ENCODE data around the gene ZC3H18. TPM values are rescaled to one million over a fixed set of nuclear protein-coding genes. Genes with fewer than 3 reads are reported as not detected.
A peak's percentile ranks its signal among the peaks of the same experiment; 100 is the strongest.

Gene ZC3H18
- total and polyA plus RNA-seq, 2 experiments from 2014 or later: 30.0 to 40.7 TPM

GRCh38 chr16:88601313-88602036 is 31.3 kb downstream of the ZC3H18 start:
- H3K27me3 Mint-ChIP-seq (ENCODE audit: insufficient read depth, low read depth, poor library complexity): peaks cover 5% of the 10 kb centered on the region
- peaks cover 25% of the 10 kb centered on the region for H3K4me1 Mint-ChIP-seq
- peaks cover 60% of the 10 kb centered on the region for H3K36me3 Mint-ChIP-seq (ENCODE audit: low read depth)
- Histone ChIP-seq H3K4me2 (no peak overlapping the region), H4K20me1 (replicated peaks; ENCODE audit: insufficient read depth) (peaks cover 15% of the 10 kb centered on the region; the same call in 1 of the 2 replicates), H3K9me2 (ENCODE audit: insufficient read depth) (no peaks in the 10 kb centered on the region), H3K27ac (ENCODE audit: low read depth) (no peak overlapping the region), H2AFZ (no peak overlapping the region), H3K79me2 (replicated peaks; ENCODE audit: insufficient read depth) (peaks cover 7% of the 10 kb centered on the region; the same call in 1 of the 2 replicates), H3K36me3 (ENCODE audit: insufficient read depth) (peaks cover 30% of the 10 kb centered on the region), H3K4me3 (no peak overlapping the region), H3F3A (replicated peaks; ENCODE audit: low read depth) (0 out of 2 replicates have a peak, but pooled peaks cover 8% of the 10 kb centered on the region), H3K4me1 (ENCODE audit: insufficient read depth) (no peaks in the 10 kb centered on the region), H3K27me3 (ENCODE audit: insufficient read depth) (no peaks in the 10 kb centered on the region)
- no peak for DNase-seq (ENCODE audit: low spot score)
- H3K9me3 Mint-ChIP-seq: no peaks in the 10 kb centered on the region
- TF ChIP-seq JUNB (IDR thresholded peaks at IDR 0.05; ENCODE audit: unreplicated experiment) (no peak), REST (IDR thresholded peaks at IDR 0.05; ENCODE audit: unreplicated experiment) (no peak), EZH2phosphoT487 (IDR thresholded peaks at IDR 0.05; ENCODE audit: unreplicated experiment) (no peak), CREB1 (CRISPR knock-in tag; IDR thresholded peaks at IDR 0.05; ENCODE audit: low read depth) (no peak), EZH2 (IDR thresholded peaks at IDR 0.05; ENCODE audit: low read depth, unreplicated experiment) (no peak), ZNF331 (CRISPR knock-in tag; IDR thresholded peaks at IDR 0.05; ENCODE audit: low read depth) (no peak), POLR2AphosphoS5 (IDR thresholded peaks at IDR 0.05; ENCODE audit: low read depth) (no peak)
- H3K4me3 Mint-ChIP-seq: peak overlapping the region; percentile 6; the same call in 2 of the 3 replicates
- no peak for ATAC-seq
- no peak overlapping the region for H3K27ac Mint-ChIP-seq

GRCh38 chr16:88602091-88602490 is 31.9 kb downstream of the ZC3H18 start:
- Mint-ChIP-seq H3K36me3 (ENCODE audit: low read depth) (peaks cover 62% of the 10 kb centered on the region), H3K27me3 (ENCODE audit: insufficient read depth, low read depth, poor library complexity) (peaks cover 5% of the 10 kb centered on the region), H3K4me1 (peaks cover 25% of the 10 kb centered on the region)
- no peak for TF ChIP-seq ETS1 (IDR thresholded peaks at IDR 0.05)
- no peak for TF ChIP-seq POLR2AphosphoS5 (IDR thresholded peaks at IDR 0.05; ENCODE audit: low read depth)
- no peak for TF ChIP-seq CTCF (conservative IDR thresholded peaks at IDR 0.05; ENCODE audit: low read depth in 2 of 2)

More at GRCh38 chr16:88602091-88602490, 31.9 kb downstream of the ZC3H18 start:
- peaks cover 1% of the 10 kb centered on the region; the same call in 1 of the 2 replicates for H3K79me2 ChIP-seq (replicated peaks; ENCODE audit: insufficient read depth)
- H3K4me2 ChIP-seq: no peak overlapping the region
- H3K36me3 ChIP-seq (ENCODE audit: insufficient read depth): peaks cover 32% of the 10 kb centered on the region
- H3K9me2 ChIP-seq (ENCODE audit: insufficient read depth): no peaks in the 10 kb centered on the region
- no peak overlapping the region for H3K27ac ChIP-seq (ENCODE audit: low read depth)
- no peak for DNase-seq (ENCODE audit: low spot score)
- Mint-ChIP-seq H3K9me3 (no peaks in the 10 kb centered on the region), H3K27ac (no peak overlapping the region), H3K4me3 (no peak overlapping the region)
- ATAC-seq: no peak
- no peaks in the 10 kb centered on the region for H3K4me1 ChIP-seq (ENCODE audit: insufficient read depth)
- H3F3A ChIP-seq (replicated peaks; ENCODE audit: low read depth): 0 out of 2 replicates have a peak, but pooled peaks cover 8% of the 10 kb centered on the region
- no peak overlapping the region for H2AFZ ChIP-seq
- no peak overlapping the region for H3K4me3 ChIP-seq
- H4K20me1 ChIP-seq (replicated peaks; ENCODE audit: insufficient read depth): peaks cover 13% of the 10 kb centered on the region; the same call in 1 of the 2 replicates
- H3K27me3 ChIP-seq (ENCODE audit: insufficient read depth): no peaks in the 10 kb centered on the region
